MM.1S (cell line): ENCODE measurements around the gene TIMP4.

Experiments used
- DNase-seq: peaks from one replicate; pipeline ENCODE4 v3.0.0-alpha.2; 2015
- H2AFZ ChIP-seq: fragments of 300-600 bp; sonication (generic); 2 replicates; pipeline ENCODE4 v1.6.0; 2016; ENCODE audit warnings: antibody characterized with exemption, low read length
- H3F3A ChIP-seq: fragments of 300-600 bp; sonication (generic); 2 replicates; pipeline ENCODE4 v1.6.1; 2016; ENCODE audit warnings: mild to moderate bottlenecking, antibody characterized with exemption, low read length, moderate library complexity, mixed read lengths; ENCODE audit not compliant: insufficient read depth
- H3K27ac ChIP-seq: fragments of 300-600 bp; sonication (generic); 2 replicates; pipeline ENCODE4 v1.5.1; 2016; ENCODE audit warnings: mild to moderate bottlenecking, low read length
- H3K27me3 ChIP-seq: fragments of 300-600 bp; sonication (generic); replicated peaks from 2 replicates; pipeline ENCODE4 v1.6.0; 2016; ENCODE audit warnings: low read length; ENCODE audit not compliant: insufficient read depth
- H3K36me3 ChIP-seq: fragments of 300-600 bp; sonication (generic); replicated peaks from 2 replicates; pipeline ENCODE4 v1.6.1; 2016; ENCODE audit warnings: mild to moderate bottlenecking, low read length, mixed read lengths; ENCODE audit not compliant: insufficient read depth
- H3K4me1 ChIP-seq: fragments of 300-600 bp; sonication (generic); 2 replicates; pipeline ENCODE4 v1.6.1; 2016; ENCODE audit warnings: low read length, mixed read lengths
- H3K4me2 ChIP-seq: fragments of 300-600 bp; sonication (generic); 2 replicates; pipeline ENCODE4 v1.6.0; 2016; ENCODE audit warnings: low read depth, low read length
- H3K4me3 ChIP-seq: fragments of 300-600 bp; sonication (generic); 2 replicates; pipeline ENCODE4 v1.5.1; 2016; ENCODE audit warnings: low read length, mixed read lengths
- H3K79me2 ChIP-seq: fragments of 300-600 bp; sonication (generic); 2 replicates; pipeline ENCODE4 v1.6.1; 2016; ENCODE audit warnings: mixed run types, low read length, mixed read lengths
- H3K9ac ChIP-seq: fragments of 300-600 bp; sonication (generic); 2 replicates; pipeline ENCODE4 v1.6.1; 2016; ENCODE audit warnings: low read length, mixed read lengths
- H3K9me2 ChIP-seq: fragments of 300-600 bp; sonication (generic); replicated peaks from 2 replicates; pipeline ENCODE4 v1.6.1; 2016; ENCODE audit warnings: mild to moderate bottlenecking, low read length, mixed read lengths; ENCODE audit not compliant: insufficient read depth
- H3K9me3 ChIP-seq: fragments of 300-600 bp; sonication (generic); replicated peaks from 2 replicates; pipeline ENCODE4 v1.6.1; 2016; ENCODE audit warnings: mild to moderate bottlenecking, low read length, mixed read lengths; ENCODE audit not compliant: insufficient read depth
- H4K20me1 ChIP-seq: fragments of 300-600 bp; sonication (generic); 2 replicates; pipeline ENCODE4 v1.6.1; 2016; ENCODE audit warnings: mild to moderate bottlenecking, low read length, moderate library complexity, mixed read lengths; ENCODE audit not compliant: insufficient read depth
- EZH2 ChIP-seq: fragments of 300-600 bp; sonication (generic); optimal IDR thresholded peaks from 2 replicates; pipeline ENCODE3; 2017; ENCODE audit warnings: low read depth, mild to moderate bottlenecking, antibody characterized with exemption, low read length, mixed read lengths
- EZH2phosphoT487 ChIP-seq: fragments of 300-600 bp; sonication (generic); IDR thresholded peaks from 2 replicates; pipeline ENCODE4 v1.6.1; 2018; ENCODE audit warnings: antibody characterized with exemption, low read length
- TF ChIP-seq, protein P1 (sequence below): fragments of 300-600 bp; sonication (generic); IDR thresholded peaks from 2 replicates; pipeline ENCODE4 v1.5.1; 2016; ENCODE audit warnings: antibody characterized with exemption, low read length, mixed read lengths

The TIMP4 gene

DNA sequence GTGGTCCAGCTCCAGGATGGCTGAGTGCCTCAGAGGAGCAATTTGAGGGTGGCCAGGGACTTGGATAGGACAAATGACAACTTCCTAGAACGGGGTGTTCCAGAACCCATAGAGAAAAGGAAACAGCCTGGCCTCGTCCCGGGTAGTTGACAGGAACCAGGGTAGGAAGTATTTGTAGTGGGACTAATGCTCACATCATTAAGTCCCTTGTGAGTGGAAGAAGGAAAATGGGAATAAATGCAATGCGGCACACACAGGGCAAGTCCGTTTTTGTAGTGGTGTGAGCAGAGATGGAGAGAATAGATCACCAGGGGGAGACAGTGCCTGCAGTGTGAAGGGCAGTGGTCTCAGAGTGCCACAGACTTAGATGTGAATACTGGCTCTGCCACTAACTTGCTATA is 19.6 kb downstream of the TIMP4 start:
- Histone ChIP-seq H3K9me3 (no peaks in the 10 kb centered on the region), H3K9ac (no peak overlapping the region), H3K27ac (no peak overlapping the region), H3K4me3 (no peak overlapping the region), H3K79me2 (no peaks in the 10 kb centered on the region), H4K20me1 (no peaks in the 10 kb centered on the region), H2AFZ (no peak overlapping the region), H3K4me1 (0 out of 2 replicates have a peak, but pooled peaks cover 2% of the 10 kb centered on the region), H3K4me2 (no peak overlapping the region), H3K27me3 (no peaks in the 10 kb centered on the region), H3K9me2 (no peaks in the 10 kb centered on the region), H3F3A (no peaks in the 10 kb centered on the region), H3K36me3 (no peaks in the 10 kb centered on the region)
- TF ChIP-seq EZH2phosphoT487 (no peak), EZH2 (no peak)
- TF ChIP-seq, protein P1, sequence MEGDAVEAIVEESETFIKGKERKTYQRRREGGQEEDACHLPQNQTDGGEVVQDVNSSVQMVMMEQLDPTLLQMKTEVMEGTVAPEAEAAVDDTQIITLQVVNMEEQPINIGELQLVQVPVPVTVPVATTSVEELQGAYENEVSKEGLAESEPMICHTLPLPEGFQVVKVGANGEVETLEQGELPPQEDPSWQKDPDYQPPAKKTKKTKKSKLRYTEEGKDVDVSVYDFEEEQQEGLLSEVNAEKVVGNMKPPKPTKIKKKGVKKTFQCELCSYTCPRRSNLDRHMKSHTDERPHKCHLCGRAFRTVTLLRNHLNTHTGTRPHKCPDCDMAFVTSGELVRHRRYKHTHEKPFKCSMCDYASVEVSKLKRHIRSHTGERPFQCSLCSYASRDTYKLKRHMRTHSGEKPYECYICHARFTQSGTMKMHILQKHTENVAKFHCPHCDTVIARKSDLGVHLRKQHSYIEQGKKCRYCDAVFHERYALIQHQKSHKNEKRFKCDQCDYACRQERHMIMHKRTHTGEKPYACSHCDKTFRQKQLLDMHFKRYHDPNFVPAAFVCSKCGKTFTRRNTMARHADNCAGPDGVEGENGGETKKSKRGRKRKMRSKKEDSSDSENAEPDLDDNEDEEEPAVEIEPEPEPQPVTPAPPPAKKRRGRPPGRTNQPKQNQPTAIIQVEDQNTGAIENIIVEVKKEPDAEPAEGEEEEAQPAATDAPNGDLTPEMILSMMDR = no peak
- DNase-seq = no peak

DNA sequence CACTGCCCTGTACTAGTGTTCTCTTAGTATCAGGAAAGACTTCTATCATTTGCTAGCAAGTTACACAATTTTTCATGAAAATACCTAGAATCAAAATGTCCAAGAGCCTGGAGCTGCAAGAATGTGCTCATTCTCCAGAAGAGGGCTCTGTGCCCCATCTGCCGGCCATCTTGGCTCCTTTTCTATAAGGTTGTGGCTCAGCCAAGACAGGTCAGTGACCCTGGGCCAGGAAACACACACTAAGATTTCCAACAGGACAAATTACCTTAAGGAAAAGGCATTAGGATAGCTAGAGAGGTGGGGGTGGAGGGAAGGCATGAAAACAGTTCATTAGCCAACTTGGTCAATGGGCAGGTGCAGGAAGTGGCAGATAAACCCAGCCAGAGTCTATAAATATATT is 20.7 kb downstream of the TIMP4 start:
- Histone ChIP-seq H3K27me3 (no peaks in the 10 kb centered on the region), H3K9me2 (no peaks in the 10 kb centered on the region), H3K4me1 (0 out of 2 replicates have a peak, but pooled peaks cover 2% of the 10 kb centered on the region), H3K4me3 (no peak overlapping the region), H3K79me2 (no peaks in the 10 kb centered on the region), H3K36me3 (no peaks in the 10 kb centered on the region), H3K4me2 (no peak overlapping the region), H2AFZ (peak overlapping the region; percentile 4; the same call in 1 of the 2 replicates), H3K27ac (no peak overlapping the region), H3K9me3 (no peaks in the 10 kb centered on the region), H3F3A (no peaks in the 10 kb centered on the region), H4K20me1 (no peaks in the 10 kb centered on the region), H3K9ac (no peak overlapping the region)
- peak; percentile 32 for DNase-seq
- TF ChIP-seq EZH2 (no peak), EZH2phosphoT487 (no peak)
- TF ChIP-seq, protein P1 = peak; percentile 34; the same call in 1 of the 2 replicates

DNA sequence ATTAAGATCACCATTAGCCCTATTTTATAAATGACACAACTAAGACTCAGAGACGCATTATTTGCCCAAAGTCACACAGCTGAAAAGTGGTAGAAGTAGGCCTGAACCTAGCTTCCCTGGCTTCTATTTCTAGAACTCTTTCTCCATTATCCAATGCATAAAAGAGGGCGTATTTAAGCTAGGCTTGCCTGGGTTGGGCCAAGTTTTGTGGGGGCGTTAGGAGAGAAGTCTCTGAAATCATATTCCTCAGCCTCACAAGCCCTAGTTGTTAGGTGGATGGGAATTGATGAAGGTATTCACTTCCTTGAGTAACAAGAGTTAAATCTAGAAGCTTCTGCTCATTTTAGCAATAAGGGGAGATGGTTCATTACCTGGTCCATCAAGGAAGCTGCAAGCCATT is 22.3 kb downstream of the TIMP4 start:
- Histone ChIP-seq H3F3A (no peaks in the 10 kb centered on the region), H4K20me1 (no peaks in the 10 kb centered on the region), H3K9ac (no peak overlapping the region), H3K27ac (no peak overlapping the region), H3K79me2 (no peaks in the 10 kb centered on the region), H3K9me2 (no peaks in the 10 kb centered on the region), H3K36me3 (no peaks in the 10 kb centered on the region), H3K4me1 (0 out of 2 replicates have a peak, but pooled peaks cover 2% of the 10 kb centered on the region), H3K9me3 (no peaks in the 10 kb centered on the region), H3K4me2 (no peak overlapping the region), H3K27me3 (no peaks in the 10 kb centered on the region), H2AFZ (no peak overlapping the region), H3K4me3 (no peak overlapping the region)
- DNase-seq = no peak
- no peak for TF ChIP-seq EZH2
- TF ChIP-seq, protein P1 = no peak
- no peak for TF ChIP-seq EZH2phosphoT487
